ENCODE measurements around the gene ITGAD. TPM values are rescaled to one million over a fixed set of nuclear protein-coding genes. Genes with fewer than 3 reads are reported as not detected.
"Not testable (repeated sequence)": the region's sequence is repeated elsewhere in the genome, so short reads cannot be mapped to it uniquely, and the experiment has no call there.

Gene ITGAD
- total RNA-seq, 4 donors from 2014 or later, result not detected

DNA sequence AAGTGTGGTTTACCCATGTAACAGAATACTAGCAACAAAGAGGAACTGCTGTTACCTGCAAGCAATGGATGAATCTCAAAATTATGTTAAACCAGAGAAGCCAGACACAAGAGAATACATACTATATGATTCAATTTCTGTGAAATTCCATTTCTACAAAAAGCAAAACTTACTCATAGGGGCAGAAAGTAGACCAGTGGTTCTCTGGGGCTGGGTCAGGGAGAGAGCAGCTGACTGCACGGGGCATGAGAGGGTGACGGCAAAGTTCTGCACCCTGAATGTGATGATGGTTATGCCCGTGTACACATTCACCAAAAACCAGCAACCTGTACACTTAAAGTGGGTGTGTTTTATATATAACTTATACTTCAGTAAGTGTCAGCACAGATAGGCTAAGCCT, 46.4 kb downstream of the ITGAD start:
- Histone ChIP-seq H3K9me3 (no peaks in the 10 kb centered on the region), H3K36me3 (no peaks in the 10 kb centered on the region), H3K4me1 (peaks cover 5% of the 10 kb centered on the region), H3K27me3 (no peaks in the 10 kb centered on the region), H3K4me3 (no peak overlapping the region), H3K27ac (no peak overlapping the region)
- WGBS, result 79% methylated on average over 3 of the region's 3 CpGs
- TF ChIP-seq EP300 (IDR thresholded peaks at IDR 0.05) (no peak), POLR2AphosphoS5 (IDR thresholded peaks at IDR 0.05) (no peak), POLR2A (IDR thresholded peaks at IDR 0.05) (no peak)
- TF ChIP-seq, protein P1, sequence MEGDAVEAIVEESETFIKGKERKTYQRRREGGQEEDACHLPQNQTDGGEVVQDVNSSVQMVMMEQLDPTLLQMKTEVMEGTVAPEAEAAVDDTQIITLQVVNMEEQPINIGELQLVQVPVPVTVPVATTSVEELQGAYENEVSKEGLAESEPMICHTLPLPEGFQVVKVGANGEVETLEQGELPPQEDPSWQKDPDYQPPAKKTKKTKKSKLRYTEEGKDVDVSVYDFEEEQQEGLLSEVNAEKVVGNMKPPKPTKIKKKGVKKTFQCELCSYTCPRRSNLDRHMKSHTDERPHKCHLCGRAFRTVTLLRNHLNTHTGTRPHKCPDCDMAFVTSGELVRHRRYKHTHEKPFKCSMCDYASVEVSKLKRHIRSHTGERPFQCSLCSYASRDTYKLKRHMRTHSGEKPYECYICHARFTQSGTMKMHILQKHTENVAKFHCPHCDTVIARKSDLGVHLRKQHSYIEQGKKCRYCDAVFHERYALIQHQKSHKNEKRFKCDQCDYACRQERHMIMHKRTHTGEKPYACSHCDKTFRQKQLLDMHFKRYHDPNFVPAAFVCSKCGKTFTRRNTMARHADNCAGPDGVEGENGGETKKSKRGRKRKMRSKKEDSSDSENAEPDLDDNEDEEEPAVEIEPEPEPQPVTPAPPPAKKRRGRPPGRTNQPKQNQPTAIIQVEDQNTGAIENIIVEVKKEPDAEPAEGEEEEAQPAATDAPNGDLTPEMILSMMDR (IDR thresholded peaks at IDR 0.05), result no peak
- no peak for DNase-seq (ENCODE audit: low spot score in 2 of 2)

DNA sequence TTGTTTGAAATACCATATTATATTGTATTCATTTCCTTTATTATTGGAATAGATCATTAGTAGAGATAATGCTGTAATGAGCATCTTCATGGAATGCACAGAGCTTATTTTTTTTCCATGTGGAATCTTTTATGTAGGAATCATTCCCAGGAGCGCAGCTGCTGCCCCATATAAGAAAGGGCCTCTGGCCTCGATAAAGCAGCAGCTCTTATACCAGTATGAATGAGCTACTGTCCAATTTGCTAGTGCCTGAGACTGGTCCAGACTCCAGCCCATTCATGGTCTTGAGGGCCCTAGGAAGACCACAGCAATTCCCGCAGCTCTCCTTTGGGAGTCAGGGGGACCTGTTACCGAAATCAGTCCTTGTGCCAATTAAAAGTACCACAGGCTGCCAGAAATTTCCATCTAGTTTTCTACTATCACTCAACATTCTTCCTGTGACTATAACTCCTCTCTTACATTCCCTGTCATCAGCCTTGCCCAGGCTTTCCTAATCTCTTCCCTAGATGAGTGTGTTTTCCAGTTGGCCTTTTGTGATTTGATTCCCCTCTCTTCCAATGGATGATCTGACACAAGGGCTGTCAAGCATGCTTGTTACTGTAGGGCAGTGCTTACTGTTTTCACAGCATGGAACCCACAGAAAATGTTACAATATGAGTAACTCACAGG, 47.5 kb downstream of the ITGAD start:
- TF ChIP-seq POLR2A (IDR thresholded peaks at IDR 0.05), result no peak
- TF ChIP-seq EP300 (IDR thresholded peaks at IDR 0.05), result no peak
- TF ChIP-seq, protein P1 (IDR thresholded peaks at IDR 0.05), result no peak
- TF ChIP-seq POLR2AphosphoS5 (IDR thresholded peaks at IDR 0.05), result no peak
- DNase-seq (ENCODE audit: low spot score in 2 of 2), result no peak
- 67% methylated on average over 4 of the region's 4 CpGs for WGBS
- H3K27ac ChIP-seq, result no peak overlapping the region
- no peaks in the 10 kb centered on the region for H3K36me3 ChIP-seq
- no peaks in the 10 kb centered on the region for H3K9me3 ChIP-seq
- no peaks in the 10 kb centered on the region for H3K27me3 ChIP-seq
- no peak overlapping the region for H3K4me3 ChIP-seq
- peaks cover 5% of the 10 kb centered on the region for H3K4me1 ChIP-seq

DNA sequence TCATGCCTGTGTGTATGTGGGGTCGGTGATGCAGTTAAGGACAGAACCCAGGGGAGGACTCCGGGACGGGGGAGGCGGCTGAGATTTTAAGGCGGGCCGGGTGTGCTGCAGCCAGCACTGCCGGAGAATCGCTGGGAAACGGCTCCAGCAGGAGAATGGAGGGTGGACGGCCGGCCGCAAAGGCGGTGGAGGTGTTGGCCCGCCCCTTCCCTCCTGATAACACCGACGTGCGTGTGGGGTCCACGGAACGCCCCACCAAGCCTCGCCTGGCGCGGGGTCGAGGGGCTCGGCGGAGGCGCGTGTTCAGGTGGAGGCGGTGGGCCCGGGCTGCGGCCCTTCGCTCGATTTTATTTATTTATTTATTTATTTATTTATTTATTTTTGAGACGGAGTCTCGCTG, 48.8 kb downstream of the ITGAD start:
- Histone ChIP-seq H3K27me3 (no peaks in the 10 kb centered on the region), H3K36me3 (no peaks in the 10 kb centered on the region), H3K9me3 (no peaks in the 10 kb centered on the region), H3K4me1 (peaks cover 5% of the 10 kb centered on the region), H3K27ac (peak overlapping the region; percentile 60), H3K4me3 (peak overlapping the region; percentile 52)
- no peak for TF ChIP-seq POLR2AphosphoS5 (IDR thresholded peaks at IDR 0.05)
- no peak for TF ChIP-seq POLR2A (IDR thresholded peaks at IDR 0.05)
- DNase-seq (ENCODE audit: low spot score in 2 of 2), result no peak
- 60% methylated on average over 33 of the region's 34 CpGs for WGBS

DNA sequence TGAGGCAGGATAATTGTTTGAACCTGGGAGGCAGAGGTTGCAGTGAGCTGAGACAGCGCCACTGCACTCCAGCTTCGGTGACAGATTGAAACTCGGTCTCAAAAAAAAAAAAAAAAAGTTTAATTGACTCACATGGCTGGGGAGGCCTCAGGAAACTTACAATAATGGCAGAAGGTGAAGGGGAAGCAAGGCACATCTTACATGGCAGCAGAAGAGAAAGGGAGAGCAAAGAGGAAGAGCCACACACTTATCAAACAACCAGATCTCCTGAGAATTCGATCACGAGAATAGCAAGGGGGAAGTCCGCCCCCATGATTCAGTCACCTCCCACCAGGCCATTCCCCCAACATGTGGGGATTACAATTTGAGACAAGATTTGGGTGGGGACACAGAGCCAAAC, 52.8 kb downstream of the ITGAD start:
- H3K4me3 ChIP-seq, result not testable (repeated sequence)

DNA sequence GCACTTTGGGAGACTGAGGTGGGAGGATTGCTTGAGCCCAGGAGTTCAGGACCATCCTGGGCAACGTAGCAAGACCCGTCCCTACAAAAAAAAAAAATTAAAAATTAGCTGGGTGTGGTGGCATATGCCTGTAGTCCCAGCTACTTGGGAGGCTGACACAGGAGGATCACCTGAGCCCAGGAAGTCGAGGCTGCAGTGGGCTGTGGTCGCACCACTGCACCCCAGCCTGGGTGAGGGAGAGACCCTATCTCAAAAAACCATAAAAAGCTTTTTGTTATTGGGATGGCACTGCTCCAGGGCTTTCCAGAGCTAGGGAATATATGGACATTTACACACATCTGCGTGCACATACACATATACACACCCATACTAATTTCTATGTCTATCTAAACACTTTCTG, 58.1 kb downstream of the ITGAD start:
- Histone ChIP-seq H3K27me3 (no peaks in the 10 kb centered on the region), H3K36me3 (no peaks in the 10 kb centered on the region), H3K9me3 (no peaks in the 10 kb centered on the region), H3K27ac (no peak overlapping the region), H3K4me3 (no peak overlapping the region), H3K4me1 (peaks cover 51% of the 10 kb centered on the region)
- WGBS, result 79% methylated on average over 5 of the region's 5 CpGs
- DNase-seq (ENCODE audit: low spot score in 2 of 2), result peak; percentile 17 to 37
- no peak for TF ChIP-seq POLR2A (IDR thresholded peaks at IDR 0.05)
- TF ChIP-seq EP300 (IDR thresholded peaks at IDR 0.05), result no peak
- no peak for TF ChIP-seq POLR2AphosphoS5 (IDR thresholded peaks at IDR 0.05)
- TF ChIP-seq, protein P1 (IDR thresholded peaks at IDR 0.05), result no peak

More for the DNA sequence above, 52.8 kb downstream of the ITGAD start:
- H3K27me3 ChIP-seq; H3K9me3 ChIP-seq; H3K4me1 ChIP-seq; H3K27ac ChIP-seq; DNase-seq (ENCODE audit: low spot score in 2 of 2); H3K36me3 ChIP-seq: not testable (repeated sequence)
- 80% methylated on average over 6 of the region's 6 CpGs for WGBS

DNA sequence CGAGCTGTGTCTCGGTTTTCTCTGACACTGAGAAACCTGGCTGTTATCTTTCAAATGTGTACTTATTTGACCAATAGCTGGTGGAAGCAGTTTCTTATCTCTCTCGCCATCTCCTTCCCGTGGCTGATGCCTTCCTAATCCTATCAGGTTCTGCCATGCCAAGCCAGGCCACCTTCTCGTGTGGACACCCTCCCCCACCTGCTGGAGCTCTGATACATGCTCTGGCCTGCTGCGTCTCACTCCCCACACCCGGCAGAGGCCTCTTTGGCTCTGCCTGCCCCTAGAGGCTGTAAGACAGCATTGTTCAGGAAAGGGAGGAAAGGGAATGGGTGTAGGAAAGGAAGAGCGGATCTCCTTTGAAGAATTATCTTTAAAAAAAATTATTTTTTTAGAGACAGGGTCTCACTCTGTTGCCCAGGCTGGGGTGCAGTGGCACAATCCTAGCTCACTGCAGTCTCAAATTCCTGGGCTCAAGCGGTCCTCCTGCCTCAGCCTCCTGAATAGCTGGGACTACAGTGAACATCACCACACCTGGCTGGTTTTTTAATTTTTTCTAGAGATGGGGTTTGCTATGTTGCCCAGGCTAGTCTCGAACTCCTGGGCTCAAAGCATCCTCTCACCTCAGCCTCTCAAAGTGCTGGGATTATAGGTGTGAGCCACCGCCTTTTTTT, 58.7 kb downstream of the ITGAD start:
- Histone ChIP-seq H3K4me1 (peaks cover 57% of the 10 kb centered on the region), H3K27me3 (no peaks in the 10 kb centered on the region), H3K4me3 (no peak overlapping the region), H3K27ac (peak overlapping the region; percentile 91), H3K36me3 (no peaks in the 10 kb centered on the region), H3K9me3 (no peaks in the 10 kb centered on the region)
- TF ChIP-seq EP300 (IDR thresholded peaks at IDR 0.05), result no peak
- TF ChIP-seq, protein P1 (IDR thresholded peaks at IDR 0.05), result peak; percentile 50 to 69
- WGBS, result 45% methylated on average over 11 of the region's 11 CpGs
- peak; percentile 70 to 75 for DNase-seq (ENCODE audit: low spot score in 2 of 2)

Measured in suprapubic skin (tissue), 4 donors.